H1 (cell line): ENCODE measurements around the gene ENAH. TPM values are rescaled to one million over a fixed set of nuclear protein-coding genes. Genes with fewer than 3 reads are reported as not detected.

ENCODE experiments used
- CTCF ChIA-PET: fragments of 300-600 bp; sonication (Branson Sonifier 250); formaldehyde crosslinking; loops from one replicate; lab custom pipeline; 2021; ENCODE audit not compliant: partially characterized antibody; lab: Charles Lee
- POLR2A ChIA-PET: fragments of 300-600 bp; sonication (Branson Sonifier 250); formaldehyde crosslinking; loops from one replicate; lab custom pipeline; 2021; ENCODE audit warnings: inconsistent platforms; ENCODE audit not compliant: partially characterized antibody; lab: Charles Lee
- DNase-seq, 2 experiments: peaks; one replicate each; pipeline versions ENCODE4 v3.0.0 to v3.0.0-alpha.2; 2010 to 2022; ENCODE audit warnings: low spot score in 2 of 2, low read depth in 1 of 2, mixed read lengths in 1 of 2
- FAIRE-seq: peaks from 2 replicates; lab custom pipeline; 2011; peaks lifted over from hg19 to GRCh38; lab: Jason Lieb, UNC
- H2AFZ ChIP-seq: 2 replicates; pipeline ENCODE4 v1.8.1; 2012; ENCODE audit warnings: low read length, inconsistent platforms
- H2AK5ac ChIP-seq: 2 replicates; pipeline ENCODE4 v1.6.1; 2013; ENCODE audit warnings: low read depth, low read length
- H2BK120ac ChIP-seq: replicated peaks from 2 replicates; pipeline ENCODE3; 2013; ENCODE audit warnings: low read depth, low read length, inconsistent platforms
- H2BK12ac ChIP-seq: 2 replicates; pipeline ENCODE4 v1.6.1; 2013; ENCODE audit warnings: low read depth, low read length
- H2BK15ac ChIP-seq: 2 replicates; pipeline ENCODE4 v1.6.1; 2013; ENCODE audit warnings: low read length
- H2BK20ac ChIP-seq: 2 replicates; pipeline ENCODE4 v1.6.1; 2013; ENCODE audit warnings: low read length
- H2BK5ac ChIP-seq: 2 replicates; pipeline ENCODE4 v1.6.1; 2013; ENCODE audit warnings: low read depth, low read length
- H3K14ac ChIP-seq: 2 replicates; pipeline ENCODE4 v1.6.1; 2013; ENCODE audit warnings: inconsistent platforms; ENCODE audit not compliant: insufficient read length
- H3K18ac ChIP-seq: 2 replicates; pipeline ENCODE4 v1.6.1; 2013; ENCODE audit warnings: low read length; ENCODE audit errors: extremely low read depth
- H3K23ac ChIP-seq: 2 replicates; pipeline ENCODE4 v1.6.1; 2013; ENCODE audit warnings: inconsistent platforms; ENCODE audit not compliant: insufficient read length
- H3K23me2 ChIP-seq: 2 replicates; pipeline ENCODE4 v1.6.1; 2013; ENCODE audit warnings: low read depth, low read length
- H3K27ac ChIP-seq: 2 replicates; pipeline ENCODE4 v1.6.1; 2011; ENCODE audit warnings: low read depth, low read length, inconsistent platforms
- H3K27me3 ChIP-seq, 4 experiments: replicated peaks in 1 of 4; 1 replicate in 1 of 4; 2 replicates in 3 of 4; pipeline versions ENCODE4 v1.6.1 to v1.8.1; 2011 to 2013; ENCODE audit warnings: low read length in 3 of 4, mild to moderate bottlenecking in 3 of 4, inconsistent platforms in 2 of 4, mixed read lengths in 2 of 4, moderate library complexity in 1 of 4; ENCODE audit not compliant: control insufficient read depth in 3 of 4, insufficient read depth in 3 of 4; ENCODE audit errors: extremely low read depth in 1 of 4
- H3K36me3 ChIP-seq, 4 experiments: 2 replicates each; pipeline versions ENCODE4 v1.6.1 to v1.8.1; 2011 to 2013; ENCODE audit warnings: mild to moderate bottlenecking in 4 of 4, low read length in 3 of 4, moderate library complexity in 2 of 4, control low read depth in 1 of 4, inconsistent platforms in 1 of 4; ENCODE audit not compliant: insufficient read depth in 4 of 4, control insufficient read depth in 2 of 4
- H3K4ac ChIP-seq: replicated peaks from 2 replicates; pipeline ENCODE3; 2013; ENCODE audit warnings: low read length, low read depth, mixed read lengths, inconsistent platforms; ENCODE audit not compliant: insufficient read length
- H3K4me1 ChIP-seq, 4 experiments: replicated peaks in 1 of 4; 1 replicate in 1 of 4; 2 replicates in 3 of 4; pipeline versions ENCODE4 v1.6.1 to v1.8.1; 2011 to 2013; ENCODE audit warnings: low read length in 3 of 4, inconsistent platforms in 2 of 4, mixed read lengths in 1 of 4; ENCODE audit not compliant: insufficient read depth in 4 of 4, control insufficient read depth in 3 of 4
- H3K4me2 ChIP-seq, 2 experiments: 2 replicates each; pipeline versions ENCODE4 v1.6.1 to v1.8.1; 2011 to 2013; ENCODE audit warnings: low read depth in 2 of 2, low read length in 2 of 2, control low read depth in 1 of 2, inconsistent platforms in 1 of 2, mild to moderate bottlenecking in 1 of 2; ENCODE audit not compliant: insufficient read depth in 1 of 2
- H3K4me3 ChIP-seq, 4 experiments: fragments of 200-600, 300-600 bp in 1 of 4; sonication (generic), shearing (Covaris generic), sonication (Bioruptor Twin) in 1 of 4; 2 replicates each; pipeline versions ENCODE4 v1.5.1 to v1.8.1; 2011 to 2016; ENCODE audit warnings: low read length in 4 of 4, low read depth in 3 of 4, control low read depth in 2 of 4, inconsistent platforms in 2 of 4, mild to moderate bottlenecking in 2 of 4, mixed read lengths in 1 of 4, moderate library complexity in 1 of 4; ENCODE audit not compliant: insufficient read depth in 2 of 4; ENCODE audit errors: extremely low read depth in 1 of 4
- H3K56ac ChIP-seq: replicated peaks from 2 replicates; pipeline ENCODE3; 2013; ENCODE audit warnings: low read depth, mild to moderate bottlenecking, mixed read lengths, low read length, inconsistent platforms; ENCODE audit not compliant: insufficient read length
- H3K79me1 ChIP-seq: 2 replicates; pipeline ENCODE4 v1.6.1; 2013; ENCODE audit warnings: low read depth, low read length, control low read depth
- H3K79me2 ChIP-seq, 2 experiments: 2 replicates each; pipeline versions ENCODE4 v1.6.1 to v1.8.1; 2012 to 2013; ENCODE audit warnings: low read length in 2 of 2, mild to moderate bottlenecking in 2 of 2, inconsistent platforms in 1 of 2; ENCODE audit not compliant: insufficient read depth in 2 of 2, control insufficient read depth in 1 of 2
- H3K9ac ChIP-seq, 4 experiments: replicated peaks in 1 of 4; 1 replicate in 1 of 4; 2 replicates in 3 of 4; pipeline versions ENCODE4 v1.6.1 to v1.8.1; 2011 to 2013; ENCODE audit warnings: low read depth in 3 of 4, low read length in 3 of 4, control low read depth in 2 of 4, mild to moderate bottlenecking in 2 of 4, moderate library complexity in 2 of 4, inconsistent platforms in 1 of 4; ENCODE audit errors: extremely low read depth in 1 of 4
- H3K9me3 ChIP-seq, 2 experiments: 2 replicates each; pipeline versions ENCODE4 v1.6.1 to v1.8.1; 2012 to 2013; ENCODE audit warnings: mild to moderate bottlenecking in 2 of 2, moderate library complexity in 2 of 2, control low read depth in 1 of 2, inconsistent platforms in 1 of 2, low read depth in 1 of 2, low read length in 1 of 2, mixed read lengths in 1 of 2; ENCODE audit not compliant: insufficient read depth in 2 of 2
- H4K20me1 ChIP-seq, 2 experiments: replicated peaks in 1 of 2; 2 replicates each; pipeline versions ENCODE3 to v1.8.1; 2011 to 2013; ENCODE audit warnings: inconsistent platforms in 2 of 2, low read length in 2 of 2, mild to moderate bottlenecking in 1 of 2; ENCODE audit not compliant: insufficient read depth in 2 of 2, control insufficient read depth in 1 of 2
- H4K5ac ChIP-seq: 2 replicates; pipeline ENCODE4 v1.6.1; 2013; ENCODE audit warnings: low read length, low read depth, mixed read lengths, inconsistent platforms; ENCODE audit not compliant: insufficient read length
- H4K8ac ChIP-seq: 2 replicates; pipeline ENCODE4 v1.8.0; 2013; ENCODE audit warnings: mild to moderate bottlenecking, moderate library complexity, low read length, inconsistent platforms; ENCODE audit not compliant: insufficient read depth; ENCODE audit errors: extremely low read depth
- H4K91ac ChIP-seq: replicated peaks from 2 replicates; pipeline ENCODE3; 2013; ENCODE audit warnings: low read length, mixed read lengths, inconsistent platforms; ENCODE audit not compliant: insufficient read length
- ASH2L ChIP-seq: fragments of 200-600, 300-600 bp; sonication (generic); IDR thresholded peaks from one replicate; pipeline ENCODE4 v1.7.1; 2017; ENCODE audit warnings: low read length
- ATF2 ChIP-seq: IDR thresholded peaks from 2 replicates; pipeline ENCODE4 v1.6.1; 2012; ENCODE audit warnings: low read length, inconsistent platforms
- BRCA1 ChIP-seq: IDR thresholded peaks from 2 replicates; pipeline ENCODE4 v1.6.1; 2012; ENCODE audit warnings: low read depth, low read length, improper control_type of control experiment
- HDAC2 ChIP-seq, 2 experiments: fragments of 300-600 bp in 1 of 2; sonication (generic) in 1 of 2; IDR thresholded peaks; 2 replicates each; pipeline ENCODE4 v1.6.1; 2011 to 2012; ENCODE audit warnings: low read depth in 2 of 2, low read length in 2 of 2, mild to moderate bottlenecking in 2 of 2, moderate library complexity in 2 of 2, borderline replicate concordance in 1 of 2, inconsistent platforms in 1 of 2
- SIRT6 ChIP-seq: IDR thresholded peaks from one replicate; pipeline ENCODE4 v1.7.1; 2012; ENCODE audit warnings: low read length, inconsistent platforms
- TCF12 ChIP-seq: IDR thresholded peaks from 2 replicates; pipeline ENCODE4 v1.6.1; 2011; ENCODE audit warnings: low read depth, mild to moderate bottlenecking, low read length
- WGBS, 2 experiments: shearing (Covaris generic) in 1 of 2; methylation state at CpG; one replicate each; pipeline versions ENCODE4 v1.1.6 to v1.1.7; 2013 to 2015; ENCODE audit warnings: low lambda C conversion rate in 2 of 2, mixed read lengths in 2 of 2, inconsistent platforms in 1 of 2, low coverage in 1 of 2, missing lambda C conversion rate in 1 of 2; ENCODE audit not compliant: insufficient replicate concordance in 2 of 2, insufficient coverage in 1 of 2, insufficient read length in 1 of 2; ENCODE audit errors: extremely low coverage in 1 of 2, missing lambda C conversion rate in 1 of 2; 5-methylcytosine and 5-hydroxymethylcytosine counted together
- polyA plus RNA-seq, 7 experiments: library from polyadenylated mRNA; depleted of rRNA in 3 of 7; stranded (reverse) in 5 of 7; unstranded in 2 of 7; fragments of >200 nt in 5 of 7; fragments of 200-250 nt in 2 of 7; gene quantifications; 1 replicate in 5 of 7; 2 replicates in 1 of 7; 4 replicates in 1 of 7; pipeline versions ENCODE4 v1.2.1 to v1.2.3, GENCODE V29; 2011 to 2013; ENCODE audit warnings: missing spikeins in 2 of 7, mixed read lengths in 2 of 7
- total RNA-seq: library from RNA; stranded (reverse); fragmentation: NEBNext Ultra II Directional; extraction: Animal tissue kit (Norgen Biotek cat#: 25700); gene quantifications from 2 replicates; pipeline ENCODE4 v1.2.1, GENCODE V29; 2021
- TF ChIP-seq, protein P1 (sequence below), 3 experiments: IDR thresholded peaks; 1 replicate in 2 of 3; 2 replicates in 1 of 3; pipeline versions ENCODE4 v1.5.1 to v1.6.1; 2011; ENCODE audit warnings: low read length in 3 of 3, mild to moderate bottlenecking in 3 of 3, inconsistent platforms in 2 of 3, low read depth in 1 of 3, moderate library complexity in 1 of 3; ENCODE audit not compliant: insufficient read depth in 1 of 3; ENCODE audit errors: control extremely low read depth in 1 of 3

ENAH gene
- total and polyA plus RNA-seq, 2 of the 8 experiments (the other 6 are each of a cell fraction or from before 2014, with no cell fraction given): 39.1 to 335 TPM

GRCh38 chr1:225645194-225645895 lies 7.6 kb downstream of the ENAH start:
- no peak overlapping the region for H3K4me3 ChIP-seq
- no peaks in the 10 kb centered on the region for H3K79me1 ChIP-seq
- H4K8ac ChIP-seq: no peak overlapping the region
- H3K23ac ChIP-seq: no peak overlapping the region
- 87% methylated on average over 6 of the region's 6 CpGs; no CpG with 5 or more reads in 1 of the 2 experiments for WGBS, 2 experiments
- no peaks in the 10 kb centered on the region for H3K9me3 ChIP-seq
- H3K79me2 ChIP-seq: peaks cover 80 to 99% of the 10 kb centered on the region in 2 experiments
- DNase-seq (no peak), FAIRE-seq (no peak)
- peaks cover 0 to 3% (median 0%) of the 10 kb centered on the region in 4 experiments; a peak in 3 of 7 replicates for H3K4me1 ChIP-seq
- H2BK20ac ChIP-seq: no peak overlapping the region
- H2BK5ac ChIP-seq: no peak overlapping the region
- H3K27me3 ChIP-seq: no peaks in the 10 kb centered on the region
- no peak overlapping the region for H4K5ac ChIP-seq
- H3K4me2 ChIP-seq: no peak overlapping the region
- H3K56ac ChIP-seq: no peak overlapping the region
- H2BK120ac ChIP-seq: no peak overlapping the region
- H3K4ac ChIP-seq: no peak overlapping the region
- no peak overlapping the region for H3K14ac ChIP-seq
- ChIA-PET POLR2A (interaction anchor here (0.6 to 2.1 kb wide), 3 partner anchors 9 to 1402 kb away, joined by 3 to 6 read pairs (median 6); no protein-coding TSS in a partner anchor), CTCF (interaction anchor here (1.3 kb wide), 1 partner anchor 9 kb away, joined by 4 read pairs; no protein-coding TSS in a partner anchor)
- peaks cover 0 to 12% (median 1%) of the 10 kb centered on the region in 4 experiments; a peak in 3 of 8 replicates for H3K36me3 ChIP-seq
- H2BK12ac ChIP-seq: no peak overlapping the region
- no peak overlapping the region for H2AK5ac ChIP-seq
- H3K27ac ChIP-seq: no peak overlapping the region
- no peak overlapping the region for H3K9ac ChIP-seq
- no peak overlapping the region for H2AFZ ChIP-seq
- H4K91ac ChIP-seq: no peak overlapping the region
- H3K23me2 ChIP-seq: no peaks in the 10 kb centered on the region
- H3K18ac ChIP-seq: no peak overlapping the region
- H2BK15ac ChIP-seq: no peak overlapping the region
- peaks cover 12 to 17% of the 10 kb centered on the region in 2 experiments for H4K20me1 ChIP-seq
- no peak for TF ChIP-seq ATF2
- TF ChIP-seq SIRT6: no peak
- TF ChIP-seq, protein P1, sequence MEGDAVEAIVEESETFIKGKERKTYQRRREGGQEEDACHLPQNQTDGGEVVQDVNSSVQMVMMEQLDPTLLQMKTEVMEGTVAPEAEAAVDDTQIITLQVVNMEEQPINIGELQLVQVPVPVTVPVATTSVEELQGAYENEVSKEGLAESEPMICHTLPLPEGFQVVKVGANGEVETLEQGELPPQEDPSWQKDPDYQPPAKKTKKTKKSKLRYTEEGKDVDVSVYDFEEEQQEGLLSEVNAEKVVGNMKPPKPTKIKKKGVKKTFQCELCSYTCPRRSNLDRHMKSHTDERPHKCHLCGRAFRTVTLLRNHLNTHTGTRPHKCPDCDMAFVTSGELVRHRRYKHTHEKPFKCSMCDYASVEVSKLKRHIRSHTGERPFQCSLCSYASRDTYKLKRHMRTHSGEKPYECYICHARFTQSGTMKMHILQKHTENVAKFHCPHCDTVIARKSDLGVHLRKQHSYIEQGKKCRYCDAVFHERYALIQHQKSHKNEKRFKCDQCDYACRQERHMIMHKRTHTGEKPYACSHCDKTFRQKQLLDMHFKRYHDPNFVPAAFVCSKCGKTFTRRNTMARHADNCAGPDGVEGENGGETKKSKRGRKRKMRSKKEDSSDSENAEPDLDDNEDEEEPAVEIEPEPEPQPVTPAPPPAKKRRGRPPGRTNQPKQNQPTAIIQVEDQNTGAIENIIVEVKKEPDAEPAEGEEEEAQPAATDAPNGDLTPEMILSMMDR (IDR thresholded peaks at IDR 0.05; ENCODE audit: control extremely low read depth in 1 of 3, insufficient read depth in 1 of 3, low read depth in 1 of 3, low read length in 3 of 3): no peak
- no peak for TF ChIP-seq BRCA1
- TF ChIP-seq TCF12: no peak
- no peak for TF ChIP-seq HDAC2 (IDR thresholded peaks at IDR 0.05; ENCODE audit: borderline replicate concordance in 1 of 2, low read depth in 2 of 2, low read length in 2 of 2)
- no peak for TF ChIP-seq ASH2L
